IPS-20b (cell line): ENCODE results near the gene IFITM10.

Experiments
- H3K27ac ChIP-seq: one replicate; pipeline ENCODE4 v1.5.1; 2013; ENCODE audit warnings: low read length
- H3K27me3 ChIP-seq: 2 replicates; pipeline ENCODE4 v1.6.1; 2013; ENCODE audit warnings: mild to moderate bottlenecking, low read length, inconsistent platforms; ENCODE audit not compliant: insufficient read depth
- H3K36me3 ChIP-seq: 2 replicates; pipeline ENCODE4 v1.6.1; 2013; ENCODE audit warnings: low read depth, mild to moderate bottlenecking, inconsistent platforms, low read length, moderate library complexity; ENCODE audit not compliant: insufficient read depth
- H3K4me1 ChIP-seq: 2 replicates; pipeline ENCODE4 v1.6.1; 2013; ENCODE audit warnings: mild to moderate bottlenecking, control low read depth, inconsistent platforms, low read length, moderate library complexity; ENCODE audit not compliant: insufficient read depth
- H3K4me3 ChIP-seq: 2 replicates; pipeline ENCODE4 v1.5.1; 2013; ENCODE audit warnings: mild to moderate bottlenecking, low read length, inconsistent platforms
- H3K9ac ChIP-seq: 2 replicates; pipeline ENCODE4 v1.6.1; 2013; ENCODE audit warnings: low read depth, mild to moderate bottlenecking, inconsistent platforms, low read length, moderate library complexity
- H3K9me3 ChIP-seq: 2 replicates; pipeline ENCODE4 v1.6.1; 2013; ENCODE audit warnings: mild to moderate bottlenecking, low read depth, low read length, inconsistent platforms; ENCODE audit not compliant: insufficient read depth

IFITM10 gene

DNA sequence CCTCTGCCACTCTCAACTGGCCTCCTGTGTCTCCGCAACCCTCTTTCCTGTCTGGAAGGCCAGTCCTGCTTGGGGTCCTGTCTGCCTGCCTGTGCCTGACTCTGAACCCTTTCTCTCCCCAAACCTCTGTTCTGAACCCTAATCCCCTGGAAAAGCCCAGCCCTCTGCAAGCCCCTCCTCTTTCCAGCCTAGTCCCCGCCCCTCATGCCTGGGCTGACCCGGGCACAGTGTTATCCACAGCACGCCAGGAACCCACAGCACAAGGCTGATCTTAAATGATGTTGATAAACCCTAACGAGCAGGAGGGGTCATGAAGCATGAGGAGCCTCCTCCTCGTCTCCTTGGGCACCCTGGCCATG is at the start of gene IFITM10:
Gene IFITM10 (minus strand): TSS at position 115 of the 359 bp plus-strand sequence. CDS start 153 bp downstream, outside the sequence.
- 0 out of 2 replicates have a peak, but pooled peaks cover 12% of the 10 kb centered on the region for H3K36me3 ChIP-seq
- H3K4me1 ChIP-seq: no peaks in the 10 kb centered on the region; the same call in 1 of the 2 replicates
- H3K9ac ChIP-seq: no peak within 1 kb of the TSS
- no peak within 1 kb of the TSS for H3K27ac ChIP-seq
- H3K27me3 ChIP-seq: peaks cover 51% of the 10 kb centered on the region
- peaks cover 5% of the 10 kb centered on the region; the same call in 1 of the 2 replicates for H3K9me3 ChIP-seq
- peak within 1 kb of the TSS; percentile 56; the same call in 1 of the 2 replicates for H3K4me3 ChIP-seq

DNA sequence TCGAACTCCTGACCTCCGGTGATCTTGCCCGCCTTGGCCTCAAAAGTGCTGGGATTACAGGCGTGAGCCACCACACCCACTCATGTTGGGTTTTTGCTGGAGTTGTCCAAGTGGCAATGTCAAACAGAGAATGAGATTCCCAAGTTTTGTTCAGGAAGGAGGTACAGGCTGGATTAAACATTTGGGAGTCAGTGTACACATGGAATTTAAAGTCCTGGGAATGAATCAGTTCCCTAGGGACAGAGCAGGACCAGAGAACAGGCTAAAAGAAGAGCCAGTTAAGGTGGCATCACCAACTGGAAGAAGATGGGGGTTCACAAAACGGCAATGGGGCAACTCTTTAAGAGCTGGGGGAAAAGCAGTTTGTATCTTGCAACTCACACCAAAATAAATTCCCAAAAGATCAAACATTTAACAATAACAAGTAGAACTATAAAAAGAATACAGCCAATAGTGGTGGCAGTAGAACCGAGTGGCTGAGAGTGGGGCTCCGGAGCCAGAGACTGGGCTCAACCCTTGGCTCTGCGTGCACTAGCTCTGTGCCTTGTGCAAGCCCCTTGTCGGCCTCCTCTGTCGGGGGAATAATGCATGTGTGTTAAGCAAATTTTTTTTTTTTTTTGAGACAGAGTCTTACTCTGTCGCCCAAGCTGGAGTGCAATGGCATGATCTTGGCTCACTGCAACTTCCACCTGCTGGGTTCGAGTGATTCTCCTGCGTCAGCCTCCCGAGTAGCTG is 47.2 kb upstream of the IFITM10 start:
- Histone ChIP-seq H3K9me3 (no peaks in the 10 kb centered on the region), H3K4me3 (no peak overlapping the region), H3K27me3 (peaks cover 9% of the 10 kb centered on the region), H3K36me3 (no peaks in the 10 kb centered on the region), H3K27ac (no peak overlapping the region), H3K4me1 (no peaks in the 10 kb centered on the region), H3K9ac (no peak overlapping the region)

DNA sequence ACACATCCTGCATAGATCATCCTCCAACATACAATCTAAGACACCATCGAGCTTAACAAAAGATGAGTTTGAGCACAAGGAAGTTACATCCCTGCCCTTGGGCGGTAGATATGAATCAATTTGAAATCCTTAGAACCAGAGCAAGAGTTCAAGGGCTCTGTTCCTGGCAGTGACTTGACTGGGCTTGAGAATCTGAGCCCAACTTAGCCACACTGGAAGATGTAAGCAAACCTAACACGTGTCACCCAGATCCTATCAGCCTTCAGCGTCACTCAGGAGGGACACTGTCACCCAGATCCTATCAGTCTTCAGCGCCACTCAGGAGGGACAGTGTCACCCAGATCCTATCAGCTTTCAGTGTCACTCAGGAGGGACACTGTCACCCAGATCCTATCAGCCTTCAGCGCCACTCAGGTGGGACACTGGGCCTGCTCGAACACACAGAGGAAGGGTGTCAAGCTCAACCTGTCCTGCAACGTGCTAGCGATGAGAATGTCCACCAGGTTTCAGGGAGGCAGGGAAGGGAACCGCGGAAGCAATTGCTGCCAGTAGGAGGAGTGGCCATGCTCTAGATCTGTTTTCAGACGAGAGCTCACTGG is 46.1 kb upstream of the IFITM10 start:
- Histone ChIP-seq H3K9ac (no peak overlapping the region), H3K9me3 (no peaks in the 10 kb centered on the region), H3K4me3 (no peak overlapping the region), H3K4me1 (no peaks in the 10 kb centered on the region), H3K27ac (no peak overlapping the region), H3K36me3 (no peaks in the 10 kb centered on the region), H3K27me3 (peaks cover 9% of the 10 kb centered on the region)

DNA sequence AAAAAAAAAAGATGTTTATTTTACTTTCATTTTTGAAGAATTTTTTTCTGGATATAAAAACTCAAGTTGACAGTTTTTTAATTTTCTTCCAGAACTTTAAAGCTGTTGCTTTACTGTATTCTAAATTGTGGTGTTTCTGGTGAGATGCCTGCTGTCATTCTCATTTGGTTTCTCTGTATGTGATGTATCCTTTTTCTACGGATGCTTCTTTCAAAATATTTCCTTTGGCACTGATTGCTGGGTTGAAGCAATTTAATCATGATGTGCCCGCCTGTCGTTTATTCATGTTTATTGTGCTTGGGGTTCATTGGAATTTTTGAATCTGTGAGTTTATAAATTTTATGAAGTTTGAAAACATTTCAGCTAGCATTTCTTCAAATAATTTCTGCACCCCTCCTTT is 42.7 kb upstream of the IFITM10 start:
- Histone ChIP-seq H3K4me1 (no peaks in the 10 kb centered on the region), H3K4me3 (no peak overlapping the region), H3K27me3 (peaks cover 9% of the 10 kb centered on the region), H3K27ac (no peak overlapping the region), H3K9me3 (no peaks in the 10 kb centered on the region), H3K9ac (no peak overlapping the region), H3K36me3 (no peaks in the 10 kb centered on the region)

- Histone ChIP-seq H3K27ac (no peak overlapping the region), H3K4me3 (no peak overlapping the region), H3K9ac (no peak overlapping the region), H3K27me3 (peaks cover 9% of the 10 kb centered on the region), H3K9me3 (no peaks in the 10 kb centered on the region), H3K36me3 (no peaks in the 10 kb centered on the region), H3K4me1 (no peaks in the 10 kb centered on the region)
These were observed 42.1 kb upstream of the IFITM10 start for GRCh38 chr11:1792461-1792860.

DNA sequence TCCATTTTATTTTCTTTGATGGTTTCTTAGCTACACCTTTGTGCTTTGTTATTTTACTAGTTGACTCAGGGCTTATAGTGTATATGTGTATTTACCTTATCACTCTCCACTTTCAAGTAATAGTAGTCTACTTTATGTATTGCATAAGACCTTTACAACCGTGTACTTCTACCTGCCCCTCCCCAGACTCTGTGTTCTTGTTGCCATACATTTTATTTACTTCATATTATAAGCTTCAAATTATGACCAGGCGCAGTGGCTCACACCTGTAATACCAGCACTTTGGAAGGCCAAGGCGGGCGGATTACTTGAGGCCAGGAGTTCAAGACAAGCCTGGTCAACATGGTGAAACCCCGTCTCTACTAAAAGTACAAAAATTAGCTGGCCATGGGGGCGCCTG is 41.5 kb upstream of the IFITM10 start:
- no peak overlapping the region for H3K9ac ChIP-seq
- H3K27me3 ChIP-seq: peaks cover 9% of the 10 kb centered on the region
- no peaks in the 10 kb centered on the region for H3K9me3 ChIP-seq
- no peaks in the 10 kb centered on the region for H3K36me3 ChIP-seq
- no peak overlapping the region for H3K27ac ChIP-seq
- no peak overlapping the region for H3K4me3 ChIP-seq
- no peaks in the 10 kb centered on the region for H3K4me1 ChIP-seq

- Histone ChIP-seq H3K9ac (no peak overlapping the region), H3K27me3 (no peaks in the 10 kb centered on the region; the same call in 1 of the 2 replicates), H3K27ac (no peak overlapping the region), H3K36me3 (no peaks in the 10 kb centered on the region), H3K9me3 (no peaks in the 10 kb centered on the region), H3K4me3 (no peak overlapping the region), H3K4me1 (no peaks in the 10 kb centered on the region)
These were observed 36.1 kb upstream of the IFITM10 start for GRCh38 chr11:1786466-1786865.

GRCh38 chr11:1785749-1786413 is 35.5 kb upstream of the IFITM10 start:
- Histone ChIP-seq H3K4me3 (no peak overlapping the region), H3K27me3 (no peaks in the 10 kb centered on the region; the same call in 1 of the 2 replicates), H3K4me1 (no peaks in the 10 kb centered on the region), H3K27ac (no peak overlapping the region), H3K36me3 (no peaks in the 10 kb centered on the region), H3K9ac (no peak overlapping the region), H3K9me3 (no peaks in the 10 kb centered on the region)

- Histone ChIP-seq H3K9ac (no peak overlapping the region), H3K27me3 (no peaks in the 10 kb centered on the region), H3K4me1 (no peaks in the 10 kb centered on the region), H3K4me3 (no peak overlapping the region), H3K9me3 (no peaks in the 10 kb centered on the region), H3K36me3 (no peaks in the 10 kb centered on the region), H3K27ac (no peak overlapping the region)
These were observed 34.6 kb upstream of the IFITM10 start for GRCh38 chr11:1784761-1785650.

GRCh38 chr11:1783725-1784529 is 33.5 kb upstream of the IFITM10 start:
- H3K36me3 ChIP-seq: no peaks in the 10 kb centered on the region
- no peak overlapping the region for H3K9ac ChIP-seq
- no peaks in the 10 kb centered on the region for H3K9me3 ChIP-seq
- no peak overlapping the region for H3K27ac ChIP-seq
- no peaks in the 10 kb centered on the region for H3K27me3 ChIP-seq
- H3K4me1 ChIP-seq: no peaks in the 10 kb centered on the region
- no peak overlapping the region for H3K4me3 ChIP-seq
